HUES64 (cell line): Measurements from ENCODE around the gene HDC.

Experiments used
- H3K27ac ChIP-seq: 2 replicates; pipeline ENCODE4 v1.7.0; 2013; ENCODE audit warnings: low read depth, low read length, inconsistent platforms
- H3K27me3 ChIP-seq: 2 replicates; pipeline ENCODE4 v1.6.1; 2013; ENCODE audit warnings: mild to moderate bottlenecking, low read length; ENCODE audit not compliant: insufficient read depth
- H3K36me3 ChIP-seq: 2 replicates; pipeline ENCODE4 v1.6.1; 2013; ENCODE audit warnings: mild to moderate bottlenecking, low read length; ENCODE audit not compliant: insufficient read depth
- H3K4me1 ChIP-seq: 2 replicates; pipeline ENCODE4 v1.6.1; 2013; ENCODE audit warnings: mild to moderate bottlenecking, low read length, moderate library complexity; ENCODE audit not compliant: insufficient read depth
- H3K4me3 ChIP-seq: 2 replicates; pipeline ENCODE4 v1.5.1; 2013; ENCODE audit warnings: mild to moderate bottlenecking, low read length, moderate library complexity
- H3K9ac ChIP-seq: 2 replicates; pipeline ENCODE4 v1.6.1; 2013; ENCODE audit warnings: mild to moderate bottlenecking, low read depth, low read length
- H3K9me3 ChIP-seq: 2 replicates; pipeline ENCODE4 v1.6.1; 2013; ENCODE audit warnings: low read depth, low read length; ENCODE audit not compliant: insufficient read depth
- WGBS: fragments of 150-250, 120-280 bp; methylation state at CpG from one replicate; pipeline ENCODE4 v1.1.7; 2013; ENCODE audit warnings: missing lambda C conversion rate; 5-methylcytosine and 5-hydroxymethylcytosine counted together

Gene HDC

GRCh38 chr15:50225057-50225456 lies 40.5 kb downstream of the HDC start:
- no peaks in the 10 kb centered on the region for H3K9me3 ChIP-seq
- no peaks in the 10 kb centered on the region for H3K27me3 ChIP-seq
- H3K36me3 ChIP-seq, result no peaks in the 10 kb centered on the region
- H3K4me1 ChIP-seq, result no peaks in the 10 kb centered on the region
- H3K27ac ChIP-seq, result no peak overlapping the region
- no peak overlapping the region for H3K4me3 ChIP-seq
- H3K9ac ChIP-seq, result no peak overlapping the region
- WGBS, result no CpG with 5 or more reads among the region's 1 CpG

DNA sequence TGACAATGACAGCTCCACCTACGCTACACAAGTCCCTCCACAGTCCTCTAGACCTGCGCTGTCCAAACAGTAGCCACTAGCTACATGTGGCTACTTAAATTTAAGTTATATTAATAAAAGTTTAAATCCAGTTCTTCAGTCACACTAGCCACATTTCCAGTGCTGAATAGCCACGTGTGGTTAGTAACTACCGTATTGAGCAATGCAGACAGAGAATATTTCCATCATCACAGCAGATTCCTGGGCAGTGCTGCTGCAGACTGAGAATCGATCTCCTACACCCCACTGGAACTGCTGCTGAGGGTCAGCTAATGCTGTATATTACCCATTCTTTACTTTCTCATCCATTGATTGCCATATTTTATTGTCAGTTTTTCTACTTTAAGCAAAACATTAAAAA lies 40.9 kb downstream of the HDC start:
- Histone ChIP-seq H3K27ac (no peak overlapping the region), H3K9me3 (no peaks in the 10 kb centered on the region), H3K9ac (no peak overlapping the region), H3K4me3 (no peak overlapping the region), H3K4me1 (no peaks in the 10 kb centered on the region), H3K27me3 (no peaks in the 10 kb centered on the region), H3K36me3 (no peaks in the 10 kb centered on the region)
- 93% methylated on average over 4 of the region's 5 CpGs for WGBS

- Histone ChIP-seq H3K4me1 (peaks cover 3% of the 10 kb centered on the region; the same call in 1 of the 2 replicates), H3K9ac (no peak overlapping the region), H3K36me3 (no peaks in the 10 kb centered on the region), H3K4me3 (no peak overlapping the region), H3K27ac (no peak overlapping the region), H3K9me3 (no peaks in the 10 kb centered on the region), H3K27me3 (no peaks in the 10 kb centered on the region)
- WGBS, result 91% methylated on average over 2 of the region's 2 CpGs
Measured at GRCh38 chr15:50222181-50222580, 43.3 kb downstream of the HDC start.

- H3K27ac ChIP-seq, result no peak overlapping the region
- H3K36me3 ChIP-seq, result no peaks in the 10 kb centered on the region
- whole genome bisulfite sequencing, result 95% methylated on average over 2 of the region's 2 CpGs
- H3K4me3 ChIP-seq, result no peak overlapping the region
- H3K4me1 ChIP-seq, result peaks cover 3% of the 10 kb centered on the region; the same call in 1 of the 2 replicates
- no peak overlapping the region for H3K9ac ChIP-seq
- H3K27me3 ChIP-seq, result no peaks in the 10 kb centered on the region
- no peaks in the 10 kb centered on the region for H3K9me3 ChIP-seq
Measured at GRCh38 chr15:50219820-50220219, 45.7 kb downstream of the HDC start.

GRCh38 chr15:50218691-50219090 lies 46.8 kb downstream of the HDC start:
- no peaks in the 10 kb centered on the region for H3K9me3 ChIP-seq
- no peaks in the 10 kb centered on the region for H3K36me3 ChIP-seq
- H3K4me1 ChIP-seq, result peaks cover 3% of the 10 kb centered on the region; the same call in 1 of the 2 replicates
- H3K27me3 ChIP-seq, result no peaks in the 10 kb centered on the region
- no peak overlapping the region for H3K4me3 ChIP-seq
- H3K9ac ChIP-seq, result no peak overlapping the region
- H3K27ac ChIP-seq, result no peak overlapping the region
- WGBS, result 100% methylated on average over 1 of the region's 1 CpG

- WGBS, result 90% methylated on average over 1 of the region's 1 CpG
- no peaks in the 10 kb centered on the region for H3K36me3 ChIP-seq
- no peak overlapping the region for H3K4me3 ChIP-seq
- H3K27ac ChIP-seq, result no peak overlapping the region
- no peaks in the 10 kb centered on the region for H3K27me3 ChIP-seq
- peaks cover 3% of the 10 kb centered on the region; the same call in 1 of the 2 replicates for H3K4me1 ChIP-seq
- H3K9ac ChIP-seq, result no peak overlapping the region
- H3K9me3 ChIP-seq, result no peaks in the 10 kb centered on the region
Measured at GRCh38 chr15:50218291-50218690, 47.2 kb downstream of the HDC start.

GRCh38 chr15:50210462-50211157 lies 54.9 kb downstream of the HDC start:
- Histone ChIP-seq H3K9me3 (no peaks in the 10 kb centered on the region), H3K4me3 (no peak overlapping the region), H3K27ac (no peak overlapping the region), H3K27me3 (no peaks in the 10 kb centered on the region), H3K4me1 (no peaks in the 10 kb centered on the region), H3K36me3 (no peaks in the 10 kb centered on the region), H3K9ac (no peak overlapping the region)
- 82% methylated on average over 8 of the region's 8 CpGs for WGBS

DNA sequence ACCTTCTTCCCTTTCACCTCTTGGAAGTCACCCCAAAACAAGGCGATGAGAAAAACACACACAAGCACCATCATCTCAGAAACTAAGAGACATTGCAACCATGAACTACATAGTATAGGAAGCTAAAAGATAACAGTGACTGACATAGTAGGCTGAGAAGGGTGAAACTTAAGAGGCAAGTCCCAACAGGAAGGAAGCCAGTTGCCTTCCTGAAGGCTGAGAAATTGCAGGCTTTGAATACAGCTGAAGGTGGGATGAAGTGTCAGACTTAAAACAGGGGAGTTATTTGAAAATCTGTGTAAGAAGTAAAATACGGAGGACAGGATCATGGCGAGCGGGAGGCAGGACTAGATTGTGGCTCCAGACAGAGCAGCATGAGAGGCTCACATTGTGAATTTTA lies 55.7 kb downstream of the HDC start:
- Histone ChIP-seq H3K36me3 (no peaks in the 10 kb centered on the region), H3K27me3 (no peaks in the 10 kb centered on the region), H3K27ac (no peak overlapping the region), H3K9me3 (no peaks in the 10 kb centered on the region), H3K4me1 (no peaks in the 10 kb centered on the region), H3K9ac (no peak overlapping the region), H3K4me3 (no peak overlapping the region)
- 90% methylated on average over 3 of the region's 4 CpGs for WGBS

DNA sequence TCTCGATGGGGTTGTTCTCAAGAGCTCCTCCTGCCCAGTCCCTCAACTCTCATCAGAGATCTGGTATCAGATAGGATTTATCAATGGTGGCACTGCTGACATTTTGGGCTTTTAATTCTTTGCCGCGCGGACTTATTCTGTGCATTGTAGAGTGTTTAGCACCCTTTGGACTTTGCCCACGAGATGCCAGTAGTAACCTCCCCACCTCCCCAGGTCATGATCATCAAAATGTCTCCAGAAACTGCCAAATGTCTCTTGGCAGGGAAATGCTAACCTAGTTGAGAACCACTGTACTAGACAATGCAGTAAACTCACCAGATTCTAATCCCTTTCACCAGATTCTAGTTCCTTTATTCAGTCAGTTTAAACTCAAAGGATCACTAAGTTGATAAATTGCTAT lies 59.5 kb downstream of the HDC start:
- no peaks in the 10 kb centered on the region for H3K4me1 ChIP-seq
- no peaks in the 10 kb centered on the region for H3K9me3 ChIP-seq
- H3K9ac ChIP-seq, result no peak overlapping the region
- no peaks in the 10 kb centered on the region for H3K36me3 ChIP-seq
- WGBS, result 88% methylated on average over 5 of the region's 5 CpGs
- no peaks in the 10 kb centered on the region for H3K27me3 ChIP-seq
- no peak overlapping the region for H3K4me3 ChIP-seq
- no peak overlapping the region for H3K27ac ChIP-seq

DNA sequence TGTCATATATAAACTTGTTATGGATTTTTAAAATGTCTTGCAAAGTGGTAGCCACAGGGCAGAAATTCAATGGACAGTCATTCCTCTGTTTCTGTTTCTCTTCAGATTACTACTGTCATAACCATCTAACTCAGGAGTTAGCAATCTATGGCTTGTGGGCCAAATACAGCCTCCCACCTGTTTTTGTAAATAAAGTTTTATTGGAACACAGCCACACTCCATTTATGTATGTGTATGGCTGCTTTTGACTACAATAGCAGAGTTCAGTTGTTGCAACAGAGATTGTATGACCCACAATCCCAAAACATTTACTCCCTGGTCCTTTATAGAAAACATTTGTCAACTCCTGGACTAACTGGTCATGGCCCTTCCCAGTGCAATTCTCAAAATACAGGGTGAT lies 63.5 kb downstream of the HDC start:
- H3K36me3 ChIP-seq, result no peaks in the 10 kb centered on the region
- H3K27ac ChIP-seq, result no peak overlapping the region
- H3K4me3 ChIP-seq, result no peak overlapping the region
- H3K9ac ChIP-seq, result no peak overlapping the region
- H3K27me3 ChIP-seq, result no peaks in the 10 kb centered on the region
- H3K9me3 ChIP-seq, result no peaks in the 10 kb centered on the region
- H3K4me1 ChIP-seq, result no peaks in the 10 kb centered on the region

GRCh38 chr15:50192926-50193620 lies 72.5 kb downstream of the HDC start:
- Histone ChIP-seq H3K36me3 (no peaks in the 10 kb centered on the region), H3K4me3 (no peak overlapping the region), H3K27ac (no peak overlapping the region), H3K27me3 (no peaks in the 10 kb centered on the region), H3K4me1 (no peaks in the 10 kb centered on the region; the same call in 1 of the 2 replicates), H3K9me3 (no peaks in the 10 kb centered on the region), H3K9ac (no peak overlapping the region)
- WGBS, result 87% methylated on average over 6 of the region's 6 CpGs
